NCI-H187 treated with DMSO at 0.1 percent for 48 hours (cell line): Measurements from ENCODE around the gene TAAR6.
"Not testable (repeated sequence)": the region's sequence is repeated elsewhere in the genome, so short reads cannot be mapped to it uniquely, and the experiment has no call there.

Experiments used
- DNase-seq: peaks from one replicate; lab custom pipeline; 2025; lab: John Stamatoyannopoulos, UW

The TAAR6 gene

DNA sequence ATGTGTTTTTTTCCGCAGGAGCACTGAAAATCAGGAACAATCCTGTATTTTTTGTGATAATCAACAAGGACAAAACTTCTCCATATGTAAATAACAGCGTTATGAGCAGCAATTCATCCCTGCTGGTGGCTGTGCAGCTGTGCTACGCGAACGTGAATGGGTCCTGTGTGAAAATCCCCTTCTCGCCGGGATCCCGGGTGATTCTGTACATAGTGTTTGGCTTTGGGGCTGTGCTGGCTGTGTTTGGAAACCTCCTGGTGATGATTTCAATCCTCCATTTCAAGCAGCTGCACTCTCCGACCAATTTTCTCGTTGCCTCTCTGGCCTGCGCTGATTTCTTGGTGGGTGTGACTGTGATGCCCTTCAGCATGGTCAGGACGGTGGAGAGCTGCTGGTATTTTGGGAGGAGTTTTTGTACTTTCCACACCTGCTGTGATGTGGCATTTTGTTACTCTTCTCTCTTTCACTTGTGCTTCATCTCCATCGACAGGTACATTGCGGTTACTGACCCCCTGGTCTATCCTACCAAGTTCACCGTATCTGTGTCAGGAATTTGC, at the start of gene TAAR6:
TAAR6 (plus strand) TSS at position 102 of the 557 bp plus-strand sequence; CDS start at position 102, 0 bp downstream.
- DNase-seq, result no peak

DNA sequence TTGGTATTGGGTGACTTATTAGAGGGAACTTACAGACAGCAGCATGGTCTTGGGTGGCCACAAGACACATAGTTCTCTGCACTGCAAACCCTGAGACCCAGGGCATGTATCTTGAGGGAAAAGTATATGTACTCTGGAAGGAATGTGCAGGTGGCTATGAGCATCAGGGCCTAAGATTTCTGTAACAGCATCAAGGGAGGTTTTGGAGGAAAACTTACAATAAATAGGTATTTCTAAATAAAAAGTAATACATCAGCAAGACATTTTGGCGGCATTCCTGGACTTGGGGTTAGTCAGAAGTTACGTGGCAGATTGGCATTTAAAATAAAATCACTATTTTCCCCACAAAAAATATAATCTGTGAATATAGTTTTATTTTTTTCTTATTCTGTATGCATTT, 49.2 kb upstream of the TAAR6 start:
- DNase-seq, result no peak

GRCh38 chr6:132524646-132525045, 45.5 kb upstream of the TAAR6 start:
- DNase-seq, result no peak

- DNase-seq, result no peak
Measured at GRCh38 chr6:132525866-132526265, 44.3 kb upstream of the TAAR6 start.

- DNase-seq, result no peak
Measured at GRCh38 chr6:132526461-132526860, 43.7 kb upstream of the TAAR6 start.

DNA sequence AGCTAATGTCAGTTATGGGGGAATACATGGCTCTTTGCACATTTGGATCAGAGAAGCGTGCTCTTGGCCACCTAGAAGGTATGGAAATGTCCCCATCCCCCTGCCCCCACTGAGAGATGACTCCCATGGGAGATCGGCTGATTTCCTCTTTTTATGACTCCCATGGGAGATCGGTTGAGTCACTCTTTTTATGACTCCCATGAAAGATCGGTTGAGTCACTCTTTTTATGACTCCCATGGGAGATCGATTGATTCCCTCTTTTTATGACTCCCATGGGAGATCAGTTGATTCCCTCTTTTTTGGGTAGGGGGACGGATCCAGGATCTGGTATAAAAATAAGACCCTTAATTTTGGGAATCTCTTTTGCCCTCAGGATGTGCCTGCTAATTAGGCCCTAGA, 42.3 kb upstream of the TAAR6 start:
- DNase-seq, result no peak

DNA sequence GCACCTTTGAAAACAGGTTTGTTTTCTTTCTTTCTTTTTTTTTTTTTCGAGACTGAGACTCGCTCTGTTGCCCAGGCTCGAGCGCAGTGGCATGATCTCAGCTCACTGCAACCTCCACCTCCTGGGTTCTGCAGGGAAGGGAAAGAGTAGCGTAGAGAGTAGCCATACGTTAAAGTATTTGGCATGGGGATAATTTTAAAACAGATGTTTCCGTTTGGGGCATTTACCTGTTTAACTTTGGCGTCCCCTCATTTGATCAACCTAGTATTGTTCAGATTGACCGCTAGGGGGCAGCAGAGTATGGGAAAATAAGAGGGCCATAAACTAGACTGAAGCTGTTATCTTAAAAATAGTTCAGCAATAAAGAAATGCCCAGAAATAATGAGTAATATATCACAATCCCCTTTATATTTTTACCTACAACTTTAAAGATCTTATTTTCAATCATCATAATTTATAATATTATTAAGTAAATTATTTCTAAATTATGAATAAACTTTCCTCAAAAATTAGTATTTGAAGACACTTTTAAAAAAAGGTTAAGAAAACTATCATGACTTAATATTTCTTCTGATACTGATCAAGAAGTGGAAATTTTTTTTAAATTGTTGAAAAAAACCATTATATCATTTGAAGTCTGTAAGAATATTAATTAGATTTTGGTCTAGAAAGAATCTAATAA, 39.7 kb upstream of the TAAR6 start:
- DNase-seq, result peak; percentile 19

DNA sequence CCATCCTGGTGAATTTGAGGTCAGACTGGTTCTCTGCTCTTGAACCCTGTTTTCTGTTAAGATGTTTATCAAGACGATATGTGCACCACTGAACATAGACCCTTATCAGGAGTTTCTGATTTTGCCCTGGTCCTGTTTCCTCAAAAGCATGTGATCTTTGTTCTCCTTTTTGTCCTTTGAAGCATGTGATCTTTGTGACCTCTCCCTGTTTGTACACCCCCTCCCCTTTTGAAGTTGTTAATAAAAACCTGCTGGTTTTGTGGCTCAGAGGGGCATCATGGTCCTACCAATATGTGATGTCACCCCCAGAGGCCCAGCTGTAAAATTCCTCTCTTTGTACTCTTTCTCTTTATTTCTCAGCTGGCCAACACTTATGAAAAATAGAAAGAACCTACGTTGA, 35.6 kb upstream of the TAAR6 start:
- not testable (repeated sequence) for DNase-seq

GRCh38 chr6:132537145-132537544, 33.0 kb upstream of the TAAR6 start:
- DNase-seq, result no peak

DNA sequence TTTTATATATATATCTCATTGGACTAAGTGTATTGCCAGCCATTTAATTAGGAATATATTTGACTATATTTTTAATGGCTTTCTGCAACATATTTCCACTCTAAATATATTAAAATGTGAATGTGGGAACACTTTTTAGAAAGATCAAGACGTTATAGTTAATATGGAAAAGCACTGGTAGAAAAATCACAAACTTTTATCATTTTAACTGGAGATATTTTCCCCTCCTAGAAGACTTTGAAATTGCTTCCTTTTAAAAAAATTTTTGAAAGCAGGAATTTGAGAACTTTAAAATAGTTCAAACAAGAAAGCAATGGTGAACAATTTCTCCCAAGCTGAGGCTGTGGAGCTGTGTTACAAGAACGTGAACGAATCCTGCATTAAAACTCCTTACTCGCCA, 32.1 kb upstream of the TAAR6 start, which contains the start of gene TAAR9:
TAAR9 (plus strand) TSS at position 301 of the 400 bp plus-strand sequence; CDS start at position 314, 13 bp downstream.
- DNase-seq, result no peak

DNA sequence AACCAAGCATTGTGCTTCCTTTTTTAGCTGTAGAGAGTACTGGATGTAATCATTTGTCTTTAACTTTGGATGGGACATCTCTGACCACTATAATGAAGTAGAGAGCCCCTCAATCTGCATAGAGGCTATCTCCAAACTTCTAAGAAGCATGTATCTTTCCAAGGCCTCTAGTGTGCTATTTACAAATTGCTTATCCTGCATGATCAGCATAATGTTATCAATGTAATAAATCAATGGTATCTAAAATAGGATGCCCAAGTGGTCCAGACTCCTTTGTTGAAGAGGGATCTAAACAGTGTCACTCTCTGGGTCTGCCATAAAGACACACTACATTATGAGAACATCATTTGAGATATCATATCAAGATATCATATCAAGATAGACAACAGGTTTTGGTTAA, 25.3 kb upstream of the TAAR6 start:
- no peak for DNase-seq

DNA sequence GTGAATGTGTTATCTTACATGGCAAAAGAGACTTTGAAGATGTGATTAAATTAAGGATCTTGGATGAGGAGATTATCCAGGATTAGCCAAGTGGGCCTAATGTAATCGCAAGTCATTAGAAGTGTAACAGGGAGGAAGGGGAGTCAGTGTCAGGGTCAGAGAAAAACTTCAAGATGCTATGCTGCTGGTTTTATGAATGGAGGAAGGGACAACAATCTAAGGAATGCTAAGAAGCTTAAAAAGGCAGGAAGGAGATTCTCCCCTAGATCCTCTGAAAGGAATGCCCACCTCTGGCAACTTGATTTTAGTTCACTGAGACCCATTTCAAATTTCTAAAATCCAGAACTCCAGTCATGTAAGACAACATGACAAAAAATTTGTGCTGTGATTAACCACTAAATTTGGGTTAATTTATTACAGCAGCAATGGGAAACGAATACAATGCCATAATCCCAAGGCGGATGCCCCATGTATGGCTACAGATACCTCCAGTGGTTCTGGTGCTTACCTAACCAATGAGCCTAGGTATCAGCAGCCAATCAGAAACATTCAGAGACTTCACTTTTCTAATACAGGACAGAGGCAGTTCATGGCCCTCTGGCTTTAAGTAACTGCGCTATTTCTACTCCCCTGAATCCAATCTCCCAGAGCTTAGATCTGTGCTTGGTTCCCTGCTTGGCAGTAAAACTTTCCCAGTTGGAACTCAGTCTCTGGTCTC, 21.2 kb upstream of the TAAR6 start:
- no peak for DNase-seq

GRCh38 chr6:132551214-132551613, 18.9 kb upstream of the TAAR6 start:
- no peak for DNase-seq

- DNase-seq, result no peak
Measured at GRCh38 chr6:132552372-132552771, 17.8 kb upstream of the TAAR6 start, which contains the start of gene TAAR8. Gene TAAR8, plus strand, starts transcription at chr6:132552672. Its CDS starts 21 bp downstream, at chr6:132552693.

GRCh38 chr6:132560087-132560486, 10.0 kb upstream of the TAAR6 start:
- DNase-seq, result not testable (repeated sequence)

GRCh38 chr6:132566404-132566803, 3.7 kb upstream of the TAAR6 start:
- no peak for DNase-seq

DNA sequence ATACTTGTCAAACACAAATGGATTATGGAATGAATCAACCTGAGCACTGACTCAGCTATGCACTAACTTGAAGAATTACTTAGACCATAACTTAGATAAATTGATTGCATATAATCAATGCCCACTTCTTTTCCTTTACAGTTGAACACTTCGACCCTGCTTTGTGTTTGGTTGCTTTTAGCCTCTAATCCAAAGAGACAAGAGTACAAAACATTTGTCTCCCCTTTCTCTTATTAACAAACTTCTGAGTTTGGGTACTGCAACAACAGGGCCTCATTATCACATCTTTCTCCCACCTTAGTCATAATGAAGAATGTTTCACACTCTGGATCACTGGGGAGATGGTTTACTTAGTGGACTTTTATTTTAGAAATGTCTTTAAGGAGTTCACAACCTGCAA, 2.6 kb upstream of the TAAR6 start:
- DNase-seq, result no peak

- DNase-seq, result no peak
Measured at GRCh38 chr6:132568611-132569010, 1.5 kb upstream of the TAAR6 start.

GRCh38 chr6:132569170-132569569, 952 bp upstream of the TAAR6 start:
- DNase-seq, result no peak

DNA sequence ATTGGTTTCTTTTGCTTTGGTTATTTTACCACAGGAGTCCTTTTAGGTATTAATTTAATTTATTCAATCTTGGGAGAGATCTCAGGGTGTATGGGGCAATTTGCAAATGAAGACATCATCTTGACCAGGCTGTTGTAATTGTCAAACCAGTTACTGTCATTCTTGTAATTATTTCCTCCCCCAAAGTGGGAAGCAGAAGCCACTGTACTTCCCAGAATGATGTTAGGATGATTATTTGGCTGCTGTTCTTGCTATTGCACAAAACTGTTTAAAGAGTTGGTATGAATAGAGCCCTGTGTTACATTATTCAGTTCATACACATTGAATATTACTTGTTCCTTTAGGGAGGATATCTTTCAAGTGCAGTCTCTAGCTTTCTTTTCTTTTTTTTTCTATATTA, 1.7 kb downstream of the TAAR6 start:
- no peak for DNase-seq

DNA sequence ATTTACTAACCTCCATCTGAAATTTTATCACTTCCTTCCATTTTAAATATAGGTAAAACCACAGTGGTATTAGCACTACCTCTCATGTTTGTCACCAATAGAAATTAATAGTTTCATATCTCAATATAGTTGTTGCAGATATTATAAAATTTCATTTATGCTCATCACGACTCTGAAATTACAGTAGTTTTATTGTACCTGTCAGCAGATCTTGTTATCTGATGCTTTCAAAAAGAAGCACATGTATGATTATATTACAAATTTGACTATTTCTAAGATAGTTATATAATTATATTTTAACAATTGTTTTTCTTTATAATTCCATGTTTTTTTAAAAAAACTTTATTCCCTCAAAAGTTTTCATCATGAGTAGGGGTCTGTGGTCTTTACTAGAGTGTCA, 14.6 kb downstream of the TAAR6 start:
- DNase-seq, result no peak

DNA sequence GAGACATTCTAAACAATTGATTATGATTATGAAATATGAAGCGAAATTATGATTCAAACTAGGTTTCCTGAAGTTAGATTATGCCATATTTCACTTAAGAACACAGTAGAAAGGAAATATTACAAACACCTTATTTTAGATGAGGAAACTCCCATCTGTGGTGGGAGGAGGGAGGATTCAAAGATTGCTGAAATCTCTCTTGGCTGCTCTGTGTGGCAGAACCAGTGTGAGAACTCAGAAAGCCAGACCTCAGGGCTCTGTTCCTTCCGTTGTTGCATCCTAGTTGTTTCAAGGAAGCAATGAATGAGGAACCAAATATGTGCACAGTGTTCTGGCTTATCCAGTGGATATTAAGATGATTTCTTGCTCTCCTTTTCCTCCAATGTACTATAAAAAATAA, 17.3 kb downstream of the TAAR6 start:
- no peak for DNase-seq

DNA sequence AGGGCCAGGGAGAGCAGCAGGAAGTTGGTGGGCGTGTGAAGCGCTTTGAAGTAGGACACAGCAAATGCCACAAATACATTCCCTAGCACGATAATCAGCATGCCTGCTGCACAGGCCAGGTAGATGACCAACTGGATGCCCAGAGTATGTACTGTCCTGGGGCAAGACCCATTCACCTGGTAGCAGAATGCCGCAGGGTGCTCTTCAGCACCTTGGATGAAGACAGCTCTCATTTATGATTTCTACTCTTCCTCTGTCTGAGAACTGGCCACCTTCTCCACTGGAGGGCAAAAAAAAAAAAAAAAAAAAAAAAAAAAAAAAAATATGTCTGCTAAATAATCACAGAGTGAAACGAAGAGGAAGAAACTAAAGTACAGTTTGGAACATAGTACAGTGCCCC, 19.3 kb downstream of the TAAR6 start, which contains the start of gene TAAR5:
TAAR5 (minus strand) TSS at position 288 of the 400 bp plus-strand sequence; CDS start at position 233, 55 bp downstream.
- DNase-seq, result no peak
